Neural progenitor cell (in vitro differentiated cells): ENCODE data around the gene FCN3.

Experiments
- CTCF ChIP-seq: fragments of 200-600 bp; sonication (generic); IDR thresholded peaks from 2 replicates; pipeline ENCODE4 v1.5.1; 2017; ENCODE audit warnings: antibody characterized with exemption, mild to moderate bottlenecking
- EZH2 ChIP-seq: fragments of 200-600 bp; sonication (generic); IDR thresholded peaks from 2 replicates; pipeline ENCODE4 v1.6.1; 2017; ENCODE audit warnings: antibody characterized with exemption, mild to moderate bottlenecking, moderate library complexity
- EZH2phosphoT487 ChIP-seq: fragments of 200-600 bp; sonication (generic); IDR thresholded peaks from 2 replicates; pipeline ENCODE4 v1.6.1; 2017; ENCODE audit warnings: antibody characterized with exemption

- TF ChIP-seq CTCF (no peak), EZH2phosphoT487 (no peak), EZH2 (no peak)
Observed at GRCh38 chr1:27365372-27366112, 9.1 kb downstream of the FCN3 start.
